C4-2B (cell line): ENCODE data around the gene DNAJB1.

Experiments
- H3K27ac ChIP-seq: fragments of 450-650 bp; 2 replicates; pipeline ENCODE4 v1.5.1; 2017
- CTCF ChIP-seq: fragments of 450-650 bp; conservative IDR thresholded peaks from 2 replicates; pipeline ENCODE4 v1.5.1; 2017; ENCODE audit warnings: mild to moderate bottlenecking
- ZFX ChIP-seq: fragments of 450-650 bp; IDR thresholded peaks from 2 replicates; pipeline ENCODE4 v1.6.1; 2017

The DNAJB1 gene

GRCh38 chr19:14558370-14559066, 40.3 kb upstream of the DNAJB1 start:
- TF ChIP-seq CTCF (no peak), ZFX (no peak)
- H3K27ac ChIP-seq, result no peak overlapping the region

GRCh38 chr19:14556662-14557188, 38.5 kb upstream of the DNAJB1 start:
- TF ChIP-seq ZFX, result no peak
- TF ChIP-seq CTCF, result peak; percentile 99
- H3K27ac ChIP-seq, result no peak overlapping the region

GRCh38 chr19:14555918-14556661, 37.9 kb upstream of the DNAJB1 start:
- TF ChIP-seq CTCF (0 out of 2 replicates have a peak, but pooled peaks have one; percentile 28), ZFX (no peak)
- H3K27ac ChIP-seq, result no peak overlapping the region

- H3K27ac ChIP-seq, result peak overlapping the region; percentile 85
These were observed 36.2 kb upstream of the DNAJB1 start for GRCh38 chr19:14554382-14554812.

GRCh38 chr19:14553939-14554243, 35.7 kb upstream of the DNAJB1 start:
- TF ChIP-seq ZFX (no peak), CTCF (no peak)
- H3K27ac ChIP-seq, result peak overlapping the region; percentile 85

More at GRCh38 chr19:14554382-14554812, 36.2 kb upstream of the DNAJB1 start:
- TF ChIP-seq ZFX (peak; percentile 46; the same call in 1 of the 2 replicates), CTCF (no peak; the same call in 1 of the 2 replicates)

- TF ChIP-seq CTCF (no peak), ZFX (no peak)
These were observed 35.1 kb upstream of the DNAJB1 start for GRCh38 chr19:14553042-14553938.

GRCh38 chr19:14552006-14552360, 33.8 kb upstream of the DNAJB1 start:
- H3K27ac ChIP-seq, result peak overlapping the region; percentile 85; the same call in 1 of the 2 replicates

More at GRCh38 chr19:14553042-14553938, 35.1 kb upstream of the DNAJB1 start:
- H3K27ac ChIP-seq, result peak overlapping the region; percentile 85

- peak overlapping the region; percentile 85 for H3K27ac ChIP-seq
These were observed 33.2 kb upstream of the DNAJB1 start for GRCh38 chr19:14551134-14552005.
